Measurements from ENCODE around the gene KIRREL3. TPM values are rescaled to one million over a fixed set of nuclear protein-coding genes. Genes with fewer than 3 reads are reported as not detected.

KIRREL3 gene
- total RNA-seq, 4 donors from 2014 or later = 0.82 to 15.7 (median 1.4) TPM; not detected in 1

DNA sequence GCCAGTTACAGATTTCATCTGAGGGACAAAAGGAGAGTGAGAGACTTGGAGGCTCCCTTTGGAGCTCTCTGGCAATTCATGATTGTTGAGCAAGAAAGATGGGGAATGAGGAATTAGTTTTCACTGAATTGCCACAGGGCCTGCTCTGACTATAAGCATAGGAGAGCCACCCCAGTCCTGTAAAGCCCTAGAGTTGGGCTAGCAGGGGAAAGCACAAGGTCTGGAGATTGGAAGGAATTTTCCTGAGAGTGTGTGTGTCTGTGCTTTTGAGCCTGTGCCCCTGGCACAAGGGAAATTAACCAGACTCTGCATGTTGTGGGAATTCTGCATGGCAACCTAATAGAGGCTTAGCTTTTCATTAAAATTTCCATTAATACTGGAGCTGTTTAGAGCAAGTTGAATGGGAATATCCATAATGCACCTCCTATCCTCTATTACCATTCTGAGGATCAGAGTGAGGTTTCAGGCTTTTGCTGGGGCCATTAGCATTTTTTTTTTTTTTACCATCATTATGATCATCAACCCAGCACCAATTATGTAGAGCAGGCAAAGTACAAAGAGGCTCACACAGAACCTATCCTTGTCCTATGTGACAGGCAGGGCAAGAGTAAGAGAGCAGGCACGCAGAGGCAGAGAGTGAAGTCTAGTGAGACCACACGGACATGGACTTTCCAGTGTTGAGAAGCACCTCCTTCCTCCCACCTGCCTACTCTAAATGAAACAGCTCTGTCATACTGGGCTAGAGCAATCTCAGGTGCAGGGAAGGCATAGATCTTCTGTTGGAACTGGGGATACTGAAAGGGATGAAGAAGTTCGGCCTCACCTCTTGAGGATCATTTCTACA is 336.6 kb downstream of the KIRREL3 start:
- H3K27ac ChIP-seq = no peak overlapping the region
- no peak for TF ChIP-seq POLR2A (IDR thresholded peaks at IDR 0.05)
- no peak for TF ChIP-seq POLR2AphosphoS5 (IDR thresholded peaks at IDR 0.05)
- TF ChIP-seq, protein P1, sequence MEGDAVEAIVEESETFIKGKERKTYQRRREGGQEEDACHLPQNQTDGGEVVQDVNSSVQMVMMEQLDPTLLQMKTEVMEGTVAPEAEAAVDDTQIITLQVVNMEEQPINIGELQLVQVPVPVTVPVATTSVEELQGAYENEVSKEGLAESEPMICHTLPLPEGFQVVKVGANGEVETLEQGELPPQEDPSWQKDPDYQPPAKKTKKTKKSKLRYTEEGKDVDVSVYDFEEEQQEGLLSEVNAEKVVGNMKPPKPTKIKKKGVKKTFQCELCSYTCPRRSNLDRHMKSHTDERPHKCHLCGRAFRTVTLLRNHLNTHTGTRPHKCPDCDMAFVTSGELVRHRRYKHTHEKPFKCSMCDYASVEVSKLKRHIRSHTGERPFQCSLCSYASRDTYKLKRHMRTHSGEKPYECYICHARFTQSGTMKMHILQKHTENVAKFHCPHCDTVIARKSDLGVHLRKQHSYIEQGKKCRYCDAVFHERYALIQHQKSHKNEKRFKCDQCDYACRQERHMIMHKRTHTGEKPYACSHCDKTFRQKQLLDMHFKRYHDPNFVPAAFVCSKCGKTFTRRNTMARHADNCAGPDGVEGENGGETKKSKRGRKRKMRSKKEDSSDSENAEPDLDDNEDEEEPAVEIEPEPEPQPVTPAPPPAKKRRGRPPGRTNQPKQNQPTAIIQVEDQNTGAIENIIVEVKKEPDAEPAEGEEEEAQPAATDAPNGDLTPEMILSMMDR (IDR thresholded peaks at IDR 0.05) = no peak
- TF ChIP-seq EP300 (IDR thresholded peaks at IDR 0.05; ENCODE audit: low read depth) = no peak
- DNase-seq = no peak
- H3K36me3 ChIP-seq = no peaks in the 10 kb centered on the region
- WGBS, 2 donors (ENCODE audit: low coverage in 1 of 2) = 80% methylated on average over 3 of the region's 3 CpGs; no CpG with 5 or more reads in 1 of the 2 donors
- intact Hi-C loops (cut with DNase I; ENCODE audit: low total_unique reads) = no loop called here
- H3K27me3 ChIP-seq = no peaks in the 10 kb centered on the region
- in situ Hi-C loops (cut with MboI; ENCODE audit: low pct_ligation_motif_present in 1 of 4, low pct_unique_long_range_greater_than_20kb in 1 of 4, low sequenced_read_pairs in 3 of 4) = no loop called here
- no peak overlapping the region for H3K4me3 ChIP-seq
- H3K9me3 ChIP-seq = no peaks in the 10 kb centered on the region
- no peaks in the 10 kb centered on the region for H3K4me1 ChIP-seq

GRCh38 chr11:126662035-126662790 is 338.4 kb downstream of the KIRREL3 start:
- WGBS, 2 donors (ENCODE audit: low coverage in 1 of 2) = 72 to 74% methylated on average over 5 to 8 of the region's 8 CpGs
- TF ChIP-seq, protein P1 (IDR thresholded peaks at IDR 0.05) = no peak
- TF ChIP-seq POLR2AphosphoS5 (IDR thresholded peaks at IDR 0.05) = no peak
- TF ChIP-seq POLR2A (IDR thresholded peaks at IDR 0.05) = no peak
- no peak for TF ChIP-seq EP300 (IDR thresholded peaks at IDR 0.05; ENCODE audit: low read depth)
- in situ Hi-C loops (cut with MboI; ENCODE audit: low pct_ligation_motif_present in 1 of 4, low pct_unique_long_range_greater_than_20kb in 1 of 4, low sequenced_read_pairs in 3 of 4) = no loop called here
- intact Hi-C loops (cut with DNase I; ENCODE audit: low total_unique reads) = no loop called here
- Histone ChIP-seq H3K4me3 (no peak overlapping the region), H3K27me3 (no peaks in the 10 kb centered on the region), H3K36me3 (no peaks in the 10 kb centered on the region), H3K27ac (no peak overlapping the region), H3K4me1 (no peaks in the 10 kb centered on the region), H3K9me3 (no peaks in the 10 kb centered on the region)
- no peak for DNase-seq

GRCh38 chr11:126660761-126661425 is 339.7 kb downstream of the KIRREL3 start:
- no peak for TF ChIP-seq EP300 (IDR thresholded peaks at IDR 0.05; ENCODE audit: low read depth)
- no peak for TF ChIP-seq POLR2A (IDR thresholded peaks at IDR 0.05)
- 61 to 81% methylated on average over 2 of the region's 2 CpGs for WGBS, 2 donors (ENCODE audit: low coverage in 1 of 2)
- intact Hi-C loops (cut with DNase I; ENCODE audit: low total_unique reads) (no loop called here), in situ Hi-C loops (cut with MboI; ENCODE audit: low pct_ligation_motif_present in 1 of 4, low pct_unique_long_range_greater_than_20kb in 1 of 4, low sequenced_read_pairs in 3 of 4) (no loop called here)
- H3K4me3 ChIP-seq = no peak overlapping the region
- H3K27ac ChIP-seq = no peak overlapping the region
- no peaks in the 10 kb centered on the region for H3K4me1 ChIP-seq
- no peaks in the 10 kb centered on the region for H3K36me3 ChIP-seq
- H3K27me3 ChIP-seq = no peaks in the 10 kb centered on the region
- H3K9me3 ChIP-seq = no peaks in the 10 kb centered on the region
- no peak for DNase-seq

DNA sequence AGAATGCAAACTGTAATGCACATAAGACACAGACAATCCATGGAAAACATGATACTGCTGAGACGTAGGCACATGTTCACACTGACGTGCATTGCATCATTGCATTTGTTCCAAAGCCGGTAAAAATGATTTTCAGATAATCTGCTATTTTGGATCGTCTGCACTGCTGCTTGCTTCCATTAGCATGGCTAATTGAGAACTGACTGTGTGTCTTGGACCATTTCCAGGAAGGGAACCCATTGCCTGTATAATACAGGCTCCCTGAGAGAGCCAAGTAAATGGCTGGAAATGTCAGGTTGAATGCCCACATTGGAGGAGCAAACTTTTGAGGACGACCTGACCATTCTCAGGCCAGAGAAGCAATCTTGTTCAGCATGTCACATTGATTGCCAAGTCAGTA is 340.2 kb downstream of the KIRREL3 start:
- no peak for TF ChIP-seq EP300 (IDR thresholded peaks at IDR 0.05; ENCODE audit: low read depth)
- no peak for TF ChIP-seq POLR2A (IDR thresholded peaks at IDR 0.05)
- TF ChIP-seq, protein P1 (IDR thresholded peaks at IDR 0.05) = no peak
- TF ChIP-seq POLR2AphosphoS5 (IDR thresholded peaks at IDR 0.05) = no peak
- no peak for DNase-seq
- WGBS, 2 donors (ENCODE audit: low coverage in 1 of 2) = 58 to 86% methylated on average over 3 to 5 of the region's 5 CpGs
- Histone ChIP-seq H3K27me3 (no peaks in the 10 kb centered on the region), H3K36me3 (no peaks in the 10 kb centered on the region), H3K27ac (no peak overlapping the region), H3K9me3 (no peaks in the 10 kb centered on the region), H3K4me3 (no peak overlapping the region), H3K4me1 (no peaks in the 10 kb centered on the region)
- in situ Hi-C loops (cut with MboI; ENCODE audit: low pct_ligation_motif_present in 1 of 4, low pct_unique_long_range_greater_than_20kb in 1 of 4, low sequenced_read_pairs in 3 of 4) = no loop called here
- intact Hi-C loops (cut with DNase I; ENCODE audit: low total_unique reads) = no loop called here
